ENCODE results near the gene DBNDD1.
"Not testable (repeated sequence)": the region's sequence is repeated elsewhere in the genome, so short reads cannot be mapped to it uniquely, and the experiment has no call there.

Gene DBNDD1, protein sequence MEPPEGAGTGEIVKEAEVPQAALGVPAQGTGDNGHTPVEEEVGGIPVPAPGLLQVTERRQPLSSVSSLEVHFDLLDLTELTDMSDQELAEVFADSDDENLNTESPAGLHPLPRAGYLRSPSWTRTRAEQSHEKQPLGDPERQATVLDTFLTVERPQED

DNA sequence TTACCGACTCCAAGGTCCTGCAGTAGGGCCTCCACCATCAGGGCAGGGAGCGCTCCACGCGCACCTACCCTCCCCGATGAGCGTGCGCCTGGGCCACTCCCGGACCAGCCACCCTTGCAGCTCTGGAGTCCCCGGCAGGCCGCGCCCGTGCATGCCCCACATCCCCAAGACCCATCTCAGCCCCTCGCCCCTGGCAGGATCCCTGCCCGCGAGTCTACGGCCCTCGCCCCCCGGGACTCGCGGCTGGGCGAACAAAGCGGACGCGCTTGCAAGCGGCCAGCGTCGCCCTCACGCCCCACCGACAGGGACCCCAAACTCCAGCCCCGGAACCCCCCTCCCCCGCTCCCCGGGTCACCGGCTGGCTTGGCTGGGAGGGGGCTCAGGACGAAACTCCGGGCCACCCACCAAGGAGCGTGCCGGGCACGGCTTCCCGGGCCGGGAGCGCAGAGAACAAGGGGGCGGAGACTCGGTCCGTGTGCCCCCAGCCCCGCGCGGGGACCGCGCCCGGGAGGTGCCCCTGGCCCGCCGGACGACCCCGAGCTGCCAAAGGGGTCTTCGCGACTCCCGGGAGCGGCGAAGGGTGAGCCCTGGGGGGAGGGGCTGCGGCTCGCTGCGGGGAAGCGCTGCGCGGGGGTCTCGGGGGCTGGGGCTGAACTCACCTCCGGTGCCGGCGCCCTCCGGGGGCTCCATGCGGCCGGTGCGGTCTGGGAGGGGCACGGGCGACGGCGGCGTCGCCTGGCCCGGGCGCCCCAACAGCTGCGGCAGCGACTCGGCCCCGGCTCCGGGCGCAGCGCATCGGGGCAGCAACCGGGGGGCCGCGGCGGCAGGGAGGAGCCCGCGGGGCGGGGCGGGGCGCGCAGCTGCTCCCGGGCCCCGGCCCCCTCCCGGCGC is at the start of gene DBNDD1:
DBNDD1 (minus strand) TSS at position 805 of the 891 bp plus-strand sequence; CDS start at position 690, 115 bp downstream.
- DNase-seq, result peak; percentile 68

DNA sequence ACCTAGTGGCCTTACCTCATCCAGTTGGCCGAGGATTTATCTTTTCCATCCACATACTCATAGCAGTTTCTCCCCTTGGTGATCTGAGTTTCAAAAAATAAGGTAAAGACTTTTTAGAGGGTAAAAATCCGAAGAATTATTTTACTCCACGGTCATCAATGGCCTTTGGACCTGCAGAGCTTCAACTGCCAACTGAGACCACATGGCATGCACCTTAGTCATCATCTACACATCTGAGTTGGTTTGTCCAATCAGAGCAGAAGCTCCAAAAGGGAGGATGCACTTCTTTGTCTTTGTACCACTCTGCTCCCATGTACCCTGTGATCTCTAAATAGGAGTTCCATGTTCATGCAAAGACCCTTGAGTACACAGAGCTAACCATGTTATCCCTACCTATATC is 42.2 kb upstream of the DBNDD1 start:
- no peak for DNase-seq

DNA sequence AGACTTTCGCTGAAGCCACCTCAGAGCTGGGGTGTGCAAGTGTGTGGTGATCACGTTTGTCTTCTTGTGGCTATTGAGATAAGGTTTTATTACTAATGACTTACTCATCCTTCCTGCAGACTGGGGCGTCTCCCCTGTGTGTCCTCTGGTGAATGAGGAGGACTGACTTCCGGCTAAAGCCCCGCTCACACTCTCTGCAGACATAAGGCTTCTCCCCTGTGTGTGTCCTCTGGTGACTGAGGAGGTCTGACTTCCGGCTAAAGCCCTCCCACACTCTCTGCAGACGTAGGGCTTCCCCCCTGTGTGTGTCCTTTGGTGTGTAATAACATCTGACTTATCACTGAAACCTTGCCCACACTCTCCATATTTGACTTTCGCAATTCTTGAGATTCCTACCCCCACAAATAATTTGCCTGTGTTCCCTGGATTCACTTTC is 38.5 kb upstream of the DBNDD1 start:
- DNase-seq, result no peak

DNA sequence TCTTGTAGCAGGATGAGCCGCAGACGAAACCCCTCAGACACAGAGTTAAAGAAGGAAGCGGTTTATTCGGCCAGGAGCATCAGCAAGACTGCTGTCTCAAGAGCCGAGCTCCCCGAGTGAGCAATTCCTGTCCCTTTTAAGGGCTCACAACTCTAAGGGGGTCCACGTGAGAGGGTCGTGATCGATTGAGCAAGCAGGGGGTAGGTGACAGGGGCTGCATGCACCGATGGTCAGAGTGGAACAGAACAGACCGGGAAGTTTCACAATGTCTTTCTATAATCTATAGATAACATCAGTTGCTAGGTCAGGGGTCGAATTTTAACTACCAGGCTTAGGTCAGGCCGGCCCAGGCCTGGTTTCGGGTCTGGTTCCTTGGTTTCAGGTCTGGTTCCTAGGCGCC is 37.3 kb upstream of the DBNDD1 start:
- not testable (repeated sequence) for DNase-seq

DNA sequence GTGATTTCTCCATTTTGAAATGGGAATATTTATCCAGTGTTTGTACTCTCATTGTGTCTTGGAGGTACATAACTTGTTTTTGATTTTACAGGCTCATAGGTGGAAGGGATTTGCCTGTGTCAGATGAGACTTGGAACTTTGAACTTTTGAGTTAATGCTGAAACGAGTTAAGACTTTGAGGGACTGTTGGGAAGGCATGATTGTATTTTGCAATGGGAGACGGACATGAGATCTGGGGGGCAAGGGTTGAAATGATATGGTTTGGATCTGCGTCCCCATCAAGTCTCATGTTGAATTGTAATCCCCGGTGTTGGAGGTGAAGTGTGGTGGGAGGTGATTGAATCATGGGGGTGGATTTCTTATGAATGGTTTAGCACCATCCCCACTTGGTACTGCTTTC is 36.1 kb upstream of the DBNDD1 start:
- no peak for DNase-seq

DNA sequence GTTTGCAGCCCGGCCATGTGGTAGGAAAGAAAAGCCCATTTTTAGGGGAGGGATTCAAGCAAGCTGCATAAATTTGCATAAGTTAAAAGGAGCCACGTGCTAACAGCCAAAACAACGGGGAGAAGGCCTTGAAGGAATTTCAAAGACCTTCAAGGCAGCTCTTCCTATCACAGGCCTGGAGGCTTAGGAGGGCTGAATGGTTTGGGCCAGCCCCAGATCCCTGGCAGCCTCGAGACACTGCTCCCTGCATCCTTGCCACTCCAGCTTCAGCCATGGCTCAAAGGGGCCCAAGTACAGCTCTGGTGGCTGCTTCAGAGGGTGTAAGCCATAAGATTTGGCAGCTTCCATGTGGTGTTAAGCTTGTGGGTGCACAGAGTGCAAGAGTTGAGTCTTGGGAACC is 35.3 kb upstream of the DBNDD1 start:
- DNase-seq, result no peak

DNA sequence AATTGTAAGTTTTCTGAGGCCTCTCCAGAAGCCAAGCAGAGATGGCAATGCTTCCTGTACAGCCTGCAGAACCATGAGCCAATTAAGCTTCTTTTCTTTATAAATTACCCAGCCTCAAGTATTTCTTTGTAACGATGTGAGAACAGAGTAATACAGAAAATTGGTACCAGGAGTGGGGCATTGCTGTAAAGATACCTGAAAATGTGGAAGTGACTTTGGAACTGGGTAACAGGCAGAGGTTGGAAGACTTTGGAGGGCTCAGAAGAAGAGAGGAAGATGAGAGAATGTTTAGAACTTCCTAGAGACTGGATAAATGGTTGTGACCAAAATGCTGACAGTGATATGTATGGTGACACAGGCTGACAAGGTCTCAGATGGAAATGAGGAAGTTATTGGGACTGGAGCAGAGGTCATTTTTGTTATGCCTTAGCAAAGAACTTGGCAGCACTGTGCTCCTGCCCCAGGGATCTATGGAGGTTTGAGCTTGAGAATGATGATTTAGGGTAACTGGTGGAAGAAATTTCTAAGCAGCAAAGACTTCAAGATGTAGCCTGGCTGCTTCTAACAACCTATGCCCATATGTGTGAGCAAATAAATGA is 34.7 kb upstream of the DBNDD1 start:
- DNase-seq, result no peak

DNA sequence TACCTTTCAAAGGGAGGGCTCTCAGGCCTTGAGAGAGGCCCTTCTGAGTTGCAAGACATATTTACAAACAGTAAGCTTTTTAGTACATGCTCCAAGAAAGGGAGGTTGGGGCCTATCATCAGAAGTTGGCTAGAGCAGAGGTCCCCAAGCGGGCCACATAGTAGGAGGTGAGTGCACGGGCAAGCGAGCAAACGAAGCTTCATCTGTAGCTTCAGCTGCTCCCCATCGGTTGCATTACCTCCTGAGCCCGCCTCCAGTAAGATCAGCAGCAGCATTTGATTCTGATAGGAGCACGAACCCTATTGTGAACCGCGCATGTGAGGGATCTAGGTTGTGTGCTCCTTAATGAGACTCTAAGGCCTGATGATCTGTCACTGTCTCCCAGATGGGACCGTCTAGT is 31.7 kb upstream of the DBNDD1 start:
- no peak for DNase-seq

DNA sequence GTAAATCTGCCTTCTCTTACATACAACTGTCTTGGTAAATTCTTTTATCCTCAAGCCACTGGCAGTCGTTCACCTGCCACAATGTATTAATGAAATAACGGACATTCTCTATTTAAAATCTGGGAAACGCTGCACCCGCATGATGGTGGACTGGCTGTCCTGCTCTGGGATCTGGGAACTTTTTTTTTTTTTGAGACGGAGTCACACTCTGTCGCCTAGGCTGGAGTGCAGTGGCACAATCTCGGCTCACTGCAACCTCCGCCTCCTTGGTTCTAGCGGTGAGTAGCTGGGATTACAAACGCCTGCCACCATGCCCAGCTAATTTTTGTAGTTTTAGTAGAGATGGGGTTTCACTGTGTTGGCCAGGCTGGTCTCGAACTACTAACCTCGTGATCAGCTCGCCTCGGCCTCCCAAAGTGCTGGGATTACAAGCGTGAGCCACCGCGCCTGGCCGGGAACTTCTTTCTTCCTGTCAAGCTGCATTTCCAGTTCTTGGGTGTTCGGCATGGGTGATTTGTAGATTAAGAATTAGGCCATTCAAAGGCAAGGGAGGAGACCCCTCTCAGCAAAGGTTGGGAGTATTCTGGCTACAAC is 29.6 kb upstream of the DBNDD1 start:
- DNase-seq, result no peak

DNA sequence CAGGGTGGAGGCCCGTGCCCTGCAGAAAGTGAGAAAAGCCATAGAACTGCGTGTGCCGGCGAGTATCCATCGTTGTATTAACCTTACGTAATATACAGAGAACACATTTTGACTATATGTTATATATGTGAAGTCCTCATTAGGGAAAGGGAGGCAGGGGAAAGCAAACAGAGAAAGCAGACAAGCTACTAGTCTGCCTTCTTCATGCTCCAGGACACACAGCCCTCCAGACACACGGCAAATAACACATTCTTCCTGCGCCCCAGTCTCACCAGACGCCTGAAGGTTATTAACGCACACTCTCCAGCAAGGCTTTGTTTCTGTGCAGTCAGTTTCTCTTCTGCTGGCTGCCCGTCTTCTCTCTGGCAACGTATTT is 29.1 kb upstream of the DBNDD1 start:
- no peak for DNase-seq

DNA sequence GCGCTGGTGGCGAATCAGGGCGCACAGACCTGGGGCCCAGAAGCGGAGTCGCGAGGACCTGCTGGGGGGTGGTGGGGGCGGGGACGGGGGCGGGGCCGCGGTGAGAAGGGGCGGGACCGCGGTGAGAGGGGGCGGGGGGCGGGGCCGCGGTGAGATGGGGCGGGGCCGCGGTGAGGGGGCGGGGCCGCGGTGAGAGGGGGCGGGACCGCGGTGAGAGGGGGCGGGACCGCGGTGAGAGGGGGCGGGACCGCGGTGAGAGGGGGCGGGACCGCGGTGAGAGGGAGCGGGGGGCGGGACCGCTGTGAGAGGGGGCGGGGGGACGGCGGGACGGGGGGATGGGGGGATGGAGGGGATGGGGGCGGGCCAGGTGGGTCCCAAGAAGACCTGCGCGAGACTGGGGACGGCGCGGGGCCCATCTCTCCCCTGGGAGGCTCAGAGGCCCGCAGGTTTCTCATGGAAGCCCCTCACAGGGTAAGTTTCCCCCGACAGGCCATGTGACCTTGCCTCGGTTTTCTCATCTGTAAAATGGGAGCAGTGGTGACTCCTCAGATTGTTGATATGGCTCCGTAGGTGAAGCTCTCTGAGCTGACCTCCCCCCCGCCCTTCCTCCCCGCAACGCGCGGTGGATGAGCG is 28.6 kb upstream of the DBNDD1 start:
- no peak for DNase-seq

DNA sequence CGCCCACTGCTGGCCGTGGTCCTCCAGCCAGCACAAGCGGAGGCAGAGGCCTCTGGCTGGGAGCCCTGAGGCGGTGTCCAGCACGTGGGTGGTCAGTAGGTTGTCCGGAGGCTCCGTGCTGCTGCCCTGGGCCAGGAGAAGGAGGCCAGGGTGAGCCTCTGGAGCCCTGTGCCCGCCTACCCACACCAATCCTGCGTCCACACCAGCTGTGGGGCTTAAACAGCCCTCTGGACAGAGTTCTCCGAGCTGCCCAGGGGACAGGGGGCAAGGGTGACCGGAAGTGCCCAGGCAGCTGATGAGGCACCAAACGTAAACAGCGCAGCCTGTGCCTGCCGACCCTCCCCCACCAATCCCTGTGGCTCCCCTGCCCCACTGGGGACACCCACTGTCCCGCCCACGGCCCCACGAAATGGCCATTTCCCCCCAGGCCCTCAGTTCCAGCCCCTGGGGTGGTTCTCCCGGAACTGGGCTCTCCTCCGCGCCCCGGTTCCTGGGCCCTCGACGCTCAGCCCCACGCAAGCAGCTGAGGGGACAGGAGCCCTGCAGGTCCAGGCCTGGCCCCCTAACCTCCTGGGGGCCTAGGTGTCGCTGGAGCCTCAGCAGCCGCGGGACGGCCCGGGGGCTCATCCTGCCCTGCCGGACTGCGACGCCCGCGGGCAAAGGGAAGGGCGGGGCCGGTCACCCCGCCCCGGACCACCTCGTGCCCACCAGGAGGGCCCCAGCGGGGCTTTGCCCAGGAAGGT is 27.9 kb upstream of the DBNDD1 start:
- DNase-seq, result no peak

DNA sequence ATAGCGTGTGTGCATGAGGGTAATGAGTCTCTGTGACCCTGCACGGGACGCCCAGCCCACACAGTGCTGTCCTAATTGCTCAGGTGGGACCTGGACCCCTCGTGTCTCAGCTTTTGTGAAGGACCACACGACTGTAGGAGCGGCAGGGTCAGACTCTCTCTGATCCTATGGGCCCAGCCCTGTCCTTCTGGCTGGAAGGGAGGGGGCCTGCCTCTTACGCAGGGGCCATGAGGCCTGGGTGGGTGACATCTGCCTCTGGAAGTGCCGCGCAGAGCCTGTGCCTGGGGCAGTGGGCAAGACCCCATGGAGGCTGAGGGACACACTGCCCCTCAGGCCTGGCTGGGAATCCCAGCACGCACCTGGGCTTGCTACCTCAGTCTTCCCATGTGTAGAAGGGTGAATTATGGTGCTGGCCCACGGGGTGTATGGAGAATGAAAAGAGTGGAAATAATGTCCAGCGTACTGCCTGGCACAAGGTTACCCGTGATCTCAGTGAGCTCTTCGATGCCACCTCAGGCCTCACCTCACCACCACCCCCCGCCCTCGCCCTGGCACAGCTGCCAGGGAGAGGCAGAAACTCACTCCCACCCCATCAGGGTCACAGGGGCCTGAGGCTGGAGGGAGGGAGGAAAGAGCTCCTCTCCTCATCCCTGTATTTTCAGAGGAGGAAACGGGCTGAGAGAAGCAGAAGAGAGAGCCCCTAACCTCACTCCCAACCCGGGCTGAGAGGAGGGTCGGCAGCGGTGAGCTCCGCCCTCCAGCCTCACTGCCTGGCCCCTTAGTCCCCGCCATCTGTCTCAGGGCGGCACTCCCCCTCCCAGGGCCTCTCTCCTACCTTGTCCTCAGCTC is 27.1 kb upstream of the DBNDD1 start:
- DNase-seq, result peak; percentile 67

DNA sequence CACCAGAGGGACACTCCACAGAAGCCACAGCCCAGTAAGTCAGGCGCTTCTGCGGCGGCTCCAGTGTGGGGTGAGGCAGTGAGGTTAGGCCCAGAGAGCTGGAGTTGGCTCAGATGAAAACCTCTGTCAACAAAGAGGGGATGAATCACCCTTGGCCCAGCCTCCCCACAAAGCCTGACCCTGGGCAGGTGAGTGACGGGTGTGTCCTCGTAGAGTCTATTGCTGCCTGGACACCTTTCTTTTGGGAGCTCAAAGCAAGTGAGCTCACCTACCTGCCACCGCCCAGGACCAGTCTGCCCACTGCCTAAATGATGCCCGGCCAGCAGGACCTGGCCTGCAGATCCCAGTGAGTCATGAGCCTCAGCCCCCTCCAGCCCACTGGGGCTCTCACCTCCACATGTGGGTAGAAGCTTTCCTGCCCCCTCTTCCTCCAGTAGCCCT is 24.9 kb upstream of the DBNDD1 start:
- DNase-seq, result no peak

DNA sequence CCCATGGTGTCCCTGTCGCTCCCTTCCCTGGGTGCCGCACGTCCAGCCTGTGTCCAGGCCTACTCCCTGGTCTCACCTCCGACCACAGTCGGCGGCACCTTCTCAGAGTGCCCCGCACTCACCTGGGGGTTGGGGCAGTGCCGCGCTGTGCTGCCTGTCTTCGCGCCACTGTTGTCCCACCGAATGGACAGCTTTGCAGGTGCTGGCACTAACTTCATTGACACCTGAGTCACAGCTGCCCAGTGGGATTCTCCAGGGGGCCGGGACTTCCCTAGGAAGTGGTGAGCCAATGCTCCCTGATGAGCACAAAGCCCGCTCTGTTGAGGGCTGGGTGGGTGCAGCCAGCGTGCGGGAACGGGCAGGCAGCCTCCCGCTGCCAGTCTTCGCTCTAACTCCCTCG is 24.3 kb upstream of the DBNDD1 start:
- no peak for DNase-seq

DNA sequence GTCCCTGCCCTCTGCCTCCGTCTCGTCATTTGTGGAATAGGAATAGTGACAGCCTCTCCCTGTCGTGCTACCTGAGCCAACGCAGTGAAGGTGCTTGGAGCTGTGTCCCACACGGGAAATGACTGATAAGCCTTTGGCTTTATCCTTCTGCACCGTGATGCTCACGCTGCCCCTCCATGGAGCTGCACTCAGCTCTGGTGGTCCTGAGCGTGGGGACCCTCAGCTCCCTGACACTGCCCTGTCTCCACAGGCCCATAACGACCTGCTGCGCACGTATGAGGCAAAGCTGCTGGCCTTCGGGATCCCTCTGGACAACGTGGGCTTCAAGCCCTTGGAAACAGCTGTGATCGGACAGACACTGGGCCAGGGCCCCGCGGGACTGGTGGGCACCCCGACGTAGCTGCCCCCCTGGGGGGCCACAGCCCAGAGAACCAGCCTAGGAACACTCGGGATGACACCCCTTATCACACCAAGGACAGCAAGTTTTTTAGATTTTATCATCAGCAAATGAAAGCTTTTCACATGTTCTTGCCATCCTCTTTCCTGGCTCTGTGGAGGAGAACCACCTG is 23.8 kb upstream of the DBNDD1 start:
- no peak for DNase-seq

DNA sequence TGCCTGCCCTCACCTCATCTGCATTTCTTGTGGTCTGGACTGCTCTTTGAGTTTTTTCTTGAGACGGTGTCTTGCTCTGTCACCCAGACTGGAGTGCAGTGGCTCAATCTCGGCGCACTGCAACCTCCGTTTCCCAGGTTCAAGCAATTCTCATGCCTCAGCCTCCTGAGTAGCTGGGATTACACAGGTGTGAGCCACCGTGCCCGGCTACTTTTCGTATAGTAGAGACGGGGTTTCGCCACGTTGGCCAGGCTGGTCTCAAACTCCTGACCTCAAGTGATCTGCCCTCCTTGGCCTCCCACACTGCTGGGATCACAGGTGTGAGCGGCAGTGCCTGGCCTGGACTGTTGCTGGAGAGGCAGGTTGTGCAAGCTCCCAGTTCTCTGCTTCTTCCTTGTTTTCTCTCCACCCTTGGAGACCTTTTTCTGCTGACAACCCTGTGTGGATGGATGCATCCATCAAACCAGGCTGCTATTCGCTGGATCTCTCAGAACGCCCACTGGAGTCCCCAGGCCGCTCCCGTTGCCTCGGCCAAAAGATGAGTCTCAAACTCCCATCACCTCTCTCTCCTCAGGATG is 22.7 kb upstream of the DBNDD1 start:
- no peak for DNase-seq

DNA sequence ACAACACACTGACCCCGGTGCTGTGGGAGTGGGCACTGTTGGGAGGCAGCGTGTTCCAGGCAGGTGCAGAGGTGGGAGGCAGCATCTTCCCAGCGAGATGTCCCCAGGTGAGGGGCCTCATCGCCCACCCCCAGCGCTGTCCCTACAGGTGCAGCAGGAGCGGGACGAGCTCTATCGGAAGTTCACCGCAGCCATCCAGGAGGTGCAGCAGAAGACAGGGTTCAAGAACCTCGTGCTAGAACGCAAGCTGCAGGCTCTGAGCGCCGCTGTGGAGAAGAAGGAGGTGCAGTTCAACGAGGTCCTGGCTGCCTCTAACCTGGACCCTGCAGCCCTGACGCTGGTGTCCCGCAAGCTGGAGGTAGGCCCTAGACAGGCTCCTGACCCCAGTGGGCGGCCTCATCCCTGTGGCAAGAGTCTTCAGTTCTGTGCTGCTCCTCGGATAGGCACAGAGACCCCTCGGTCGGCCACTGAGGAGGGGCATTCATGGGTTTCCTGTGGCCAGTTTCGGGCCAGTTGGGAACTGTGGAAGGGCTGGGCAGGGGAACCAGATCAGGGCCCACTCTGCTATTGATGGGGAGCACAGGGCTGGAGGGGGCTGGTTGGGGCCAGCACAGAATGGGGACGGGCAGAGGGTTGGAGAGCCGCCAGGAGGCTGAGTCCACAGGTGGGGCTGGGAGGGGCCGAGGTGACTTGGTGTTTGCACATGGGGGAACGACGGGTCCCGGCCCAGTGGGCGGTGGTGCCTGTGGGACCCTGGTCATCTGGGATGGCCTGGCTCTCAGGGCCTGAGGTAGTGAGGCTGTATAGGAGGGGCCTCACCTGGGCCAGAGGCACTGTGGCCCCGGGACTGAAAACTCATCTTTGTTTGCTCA is 21.1 kb upstream of the DBNDD1 start:
- no peak for DNase-seq

DNA sequence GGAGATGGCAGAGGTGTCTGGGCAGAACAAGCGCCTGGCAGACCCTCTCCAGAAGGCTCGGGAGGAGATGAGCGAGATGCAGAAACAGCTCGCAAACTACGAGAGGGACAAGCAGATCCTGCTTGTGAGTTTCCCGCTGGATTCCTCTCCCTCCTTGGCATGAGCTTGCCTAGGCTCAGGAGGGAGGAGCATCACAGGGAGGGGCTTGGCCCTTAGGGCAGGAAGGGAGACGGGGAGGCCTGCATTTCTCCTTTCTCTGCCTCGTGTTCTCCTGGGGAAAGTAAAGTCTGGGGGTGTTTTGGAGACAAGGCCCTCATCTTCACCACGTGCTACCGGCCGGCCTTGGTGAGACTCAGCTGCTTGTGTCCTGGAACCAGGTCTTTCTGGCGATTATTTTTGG is 18.0 kb upstream of the DBNDD1 start:
- no peak for DNase-seq

DNA sequence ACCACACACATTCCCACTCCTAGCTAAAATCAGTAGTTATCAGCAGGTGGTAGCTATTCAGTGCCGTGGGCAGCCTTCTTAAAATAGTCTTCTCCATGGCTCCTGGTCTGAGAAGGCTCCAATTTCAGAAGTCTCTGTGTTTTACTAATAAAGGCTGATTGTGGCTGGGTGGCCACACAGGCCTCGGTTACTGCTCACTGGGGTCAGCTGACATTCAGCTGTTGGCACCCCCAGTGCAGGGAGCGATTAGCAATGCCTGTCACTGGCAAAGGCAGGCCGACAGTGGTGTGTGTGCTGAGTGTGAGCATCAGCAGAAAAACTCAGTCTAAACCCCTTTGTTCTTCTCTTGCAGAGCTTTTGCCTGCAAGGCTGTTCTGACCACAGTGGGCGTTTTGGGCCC is 16.6 kb upstream of the DBNDD1 start:
- no peak for DNase-seq
